ENCODE data around the gene NFIB.
A peak's percentile ranks its signal among the peaks of the same experiment; 100 is the strongest.

The NFIB gene

GRCh38 chr9:14313951-14314423 lies at the start of gene NFIB:
Gene NFIB (minus strand): TSS chr9:14314141. CDS start chr9:14313511, 630 bp downstream.
- no peak for DNase-seq (ENCODE audit: low read depth)
- H3K4me3 ChIP-seq (ENCODE audit: low read depth, low read length) = peak within 1 kb of the TSS; percentile 27; the same call in 1 of the 2 replicates
- no peak for TF ChIP-seq CTCF (IDR thresholded peaks at IDR 0.05; ENCODE audit: insufficient read depth, low read depth, low read length, missing control alignments)

- DNase-seq (ENCODE audit: low read depth) = no peak
- TF ChIP-seq CTCF (IDR thresholded peaks at IDR 0.05; ENCODE audit: insufficient read depth, low read depth, low read length, missing control alignments) = no peak
- H3K4me3 ChIP-seq (ENCODE audit: low read depth, low read length) = no peak overlapping the region
Measured at GRCh38 chr9:14362175-14362574, 48.2 kb upstream of the NFIB start.

GRCh38 chr9:14361074-14361473 lies 47.1 kb upstream of the NFIB start:
- no peak for DNase-seq (ENCODE audit: low read depth)
- no peak for TF ChIP-seq CTCF (IDR thresholded peaks at IDR 0.05; ENCODE audit: insufficient read depth, low read depth, low read length, missing control alignments)
- H3K4me3 ChIP-seq (ENCODE audit: low read depth, low read length) = no peak overlapping the region

- DNase-seq (ENCODE audit: low read depth) = no peak
- H3K4me3 ChIP-seq (ENCODE audit: low read depth, low read length) = no peak overlapping the region
- no peak for TF ChIP-seq CTCF (IDR thresholded peaks at IDR 0.05; ENCODE audit: insufficient read depth, low read depth, low read length, missing control alignments)
Measured at GRCh38 chr9:14358523-14358922, 44.6 kb upstream of the NFIB start.

- TF ChIP-seq CTCF (IDR thresholded peaks at IDR 0.05; ENCODE audit: insufficient read depth, low read depth, low read length, missing control alignments) = no peak
- no peak for DNase-seq (ENCODE audit: low read depth)
Measured at GRCh38 chr9:14356351-14357265, 42.7 kb upstream of the NFIB start.

GRCh38 chr9:14354201-14354600 lies 40.3 kb upstream of the NFIB start:
- no peak for TF ChIP-seq CTCF (IDR thresholded peaks at IDR 0.05; ENCODE audit: insufficient read depth, low read depth, low read length, missing control alignments)

More at GRCh38 chr9:14356351-14357265, 42.7 kb upstream of the NFIB start:
- H3K4me3 ChIP-seq (ENCODE audit: low read depth, low read length) = no peak overlapping the region

More at GRCh38 chr9:14354201-14354600, 40.3 kb upstream of the NFIB start:
- no peak overlapping the region for H3K4me3 ChIP-seq (ENCODE audit: low read depth, low read length)
- no peak for DNase-seq (ENCODE audit: low read depth)
